SK-N-SH (cell line): ENCODE measurements around the gene ATP13A3. TPM values are rescaled to one million over a fixed set of nuclear protein-coding genes. Genes with fewer than 3 reads are reported as not detected.

Experiments used
- CTCF ChIA-PET: fragments of 300-600, 350-600 bp; formaldehyde crosslinking; extraction: SDS; loops from one replicate; lab custom pipeline; 2021; lab: Yijun Ruan, JAX
- POLR2A ChIA-PET: fragments of 350-600 bp; sonication (Branson Sonifier 250); formaldehyde crosslinking; extraction: SDS; loops from one replicate; lab custom pipeline; 2020; ENCODE audit warnings: antibody characterized with exemption, inconsistent platforms; lab: Yijun Ruan, JAX
- DNase-seq: peaks from one replicate; pipeline ENCODE4 v3.0.0; 2012
- H2AFZ ChIP-seq: fragments of 200-600 bp; sonication (generic); 2 replicates; pipeline ENCODE4 v1.8.1; 2016; ENCODE audit warnings: antibody characterized with exemption, mild to moderate bottlenecking, low read depth
- H3F3A ChIP-seq: fragments of 200-600 bp; sonication (generic); replicated peaks from 2 replicates; pipeline ENCODE3; 2016; ENCODE audit warnings: antibody characterized with exemption, mild to moderate bottlenecking; ENCODE audit not compliant: insufficient read depth
- H3K27ac ChIP-seq, 2 experiments: fragments of 200-500 bp in 1 of 2; fragments of 200-600 bp in 1 of 2; sonication (Bioruptor generic) in 1 of 2; sonication (generic), shearing (Covaris generic) in 1 of 2; 2 replicates each; pipeline versions ENCODE4 v1.5.1 to v1.6.1; 2014 to 2016; ENCODE audit warnings: low read depth in 2 of 2, inconsistent platforms in 1 of 2, low read length in 1 of 2, mild to moderate bottlenecking in 1 of 2, mixed read lengths in 1 of 2
- H3K27me3 ChIP-seq: fragments of 200-600 bp; sonication (generic), shearing (Covaris generic); 2 replicates; pipeline ENCODE4 v1.6.1; 2016; ENCODE audit warnings: mixed run types; ENCODE audit not compliant: insufficient read depth
- H3K36me3 ChIP-seq, 2 experiments: fragments of 200-500 bp in 1 of 2; fragments of 200-600 bp in 1 of 2; sonication (Bioruptor generic) in 1 of 2; sonication (generic) in 1 of 2; replicated peaks in 1 of 2; 2 replicates each; pipeline versions ENCODE3 to v1.5.1; 2014 to 2016; ENCODE audit warnings: low read length in 1 of 2, mild to moderate bottlenecking in 1 of 2; ENCODE audit not compliant: insufficient read depth in 2 of 2, control insufficient read depth in 1 of 2
- H3K4me1 ChIP-seq, 2 experiments: fragments of 200-500 bp in 1 of 2; fragments of 200-600 bp in 1 of 2; sonication (Bioruptor generic) in 1 of 2; sonication (generic), shearing (Covaris generic) in 1 of 2; 2 replicates each; pipeline versions ENCODE4 v1.5.1 to v1.6.1; 2014 to 2016; ENCODE audit warnings: low read depth in 1 of 2, low read length in 1 of 2, mixed run types in 1 of 2; ENCODE audit not compliant: insufficient read depth in 2 of 2, control insufficient read depth in 1 of 2
- H3K4me2 ChIP-seq: fragments of 200-600 bp; sonication (generic), shearing (Covaris generic); 2 replicates; pipeline ENCODE4 v1.6.1; 2017; ENCODE audit warnings: mixed run types
- H3K4me3 ChIP-seq, 2 experiments: fragments of 200-500 bp in 1 of 2; fragments of 200-600 bp in 1 of 2; sonication (Bioruptor generic) in 1 of 2; sonication (generic), shearing (Covaris generic) in 1 of 2; 2 replicates each; pipeline versions ENCODE4 v1.5.1 to v1.8.1; 2014 to 2016; ENCODE audit warnings: low read depth in 2 of 2, inconsistent platforms in 1 of 2, low read length in 1 of 2, mild to moderate bottlenecking in 1 of 2, mixed read lengths in 1 of 2, moderate library complexity in 1 of 2
- H3K79me2 ChIP-seq: fragments of 200-600 bp; sonication (generic); 2 replicates; pipeline ENCODE4 v1.8.1; 2017; ENCODE audit warnings: mild to moderate bottlenecking; ENCODE audit not compliant: insufficient read depth
- H3K9ac ChIP-seq: fragments of 200-600 bp; sonication (generic); 2 replicates; pipeline ENCODE4 v1.6.1; 2017; ENCODE audit warnings: mixed run types
- H3K9me2 ChIP-seq: fragments of 200-600 bp; sonication (generic); 2 replicates; pipeline ENCODE4 v1.6.1; 2017; ENCODE audit warnings: mixed run types
- H3K9me3 ChIP-seq: fragments of 200-600 bp; sonication (generic); 2 replicates; pipeline ENCODE4 v1.6.1; 2017; ENCODE audit warnings: mixed run types, mild to moderate bottlenecking, moderate library complexity
- H4K20me1 ChIP-seq: fragments of 200-600 bp; sonication (generic); 2 replicates; pipeline ENCODE4 v1.6.1; 2017; ENCODE audit warnings: mild to moderate bottlenecking, mixed run types; ENCODE audit not compliant: insufficient read depth
- CHD2 ChIP-seq: fragments of 150-350 bp; IDR thresholded peaks from 2 replicates; pipeline ENCODE4 v1.6.1; 2018; ENCODE audit warnings: low read length; ENCODE audit not compliant: partially characterized antibody
- CTCF ChIP-seq: fragments of 200-600 bp; sonication (generic); IDR thresholded peaks from 2 replicates; pipeline ENCODE4 v1.6.1; 2017; ENCODE audit warnings: antibody characterized with exemption, mild to moderate bottlenecking, moderate library complexity
- ELF1 ChIP-seq: IDR thresholded peaks from 2 replicates; pipeline ENCODE4 v1.4.0; 2012
- EP300 ChIP-seq, 2 experiments: IDR thresholded peaks; 2 replicates each; pipeline versions ENCODE4 v1.4.0 to v1.6.1; 2012; ENCODE audit warnings: borderline replicate concordance in 1 of 2, low read depth in 1 of 2, low read length in 1 of 2
- EZH2phosphoT487 ChIP-seq: fragments of 200-600 bp; sonication (generic); IDR thresholded peaks from 2 replicates; pipeline ENCODE4 v1.6.1; 2017; ENCODE audit warnings: low read depth, mixed run types, mild to moderate bottlenecking, antibody characterized with exemption, moderate library complexity, borderline replicate concordance
- GABPA ChIP-seq: IDR thresholded peaks from 2 replicates; pipeline ENCODE4 v1.4.0; 2012; ENCODE audit warnings: low read depth, mild to moderate bottlenecking
- GATA2 ChIP-seq: sonication (generic); formaldehyde crosslinking; IDR thresholded peaks from 2 replicates; pipeline ENCODE4 v1.5.0; 2020; ENCODE audit warnings: mild to moderate bottlenecking, missing genetic modification reagents
- IRF3 ChIP-seq: fragments of 150-350 bp; IDR thresholded peaks from 2 replicates; pipeline ENCODE4 v1.6.1; 2016; ENCODE audit warnings: mild to moderate bottlenecking, low read depth, low read length
- MEF2A ChIP-seq: IDR thresholded peaks from 2 replicates; pipeline ENCODE4 v1.4.0; 2012; ENCODE audit warnings: low read depth, borderline replicate concordance
- MXI1 ChIP-seq: IDR thresholded peaks from 2 replicates; pipeline ENCODE4 v1.6.1; 2012; ENCODE audit warnings: mild to moderate bottlenecking, low read depth, low read length, improper control_type of control experiment
- NFIC ChIP-seq: IDR thresholded peaks from 2 replicates; pipeline ENCODE4 v1.4.0; 2012; ENCODE audit warnings: borderline replicate concordance
- NRF1 ChIP-seq: IDR thresholded peaks from 2 replicates; pipeline ENCODE4 v1.6.1; 2012; ENCODE audit warnings: low read depth, mild to moderate bottlenecking, low read length
- POLR2AphosphoS5 ChIP-seq: IDR thresholded peaks from 2 replicates; pipeline ENCODE4 v1.6.1; 2012; ENCODE audit warnings: low read depth, low read length
- RAD21 ChIP-seq: IDR thresholded peaks from 2 replicates; pipeline ENCODE4 v1.6.1; 2012; ENCODE audit warnings: mild to moderate bottlenecking, low read length
- RCOR1 ChIP-seq: fragments of 150-350 bp; IDR thresholded peaks from 2 replicates; pipeline ENCODE4 v1.6.1; 2017; ENCODE audit warnings: antibody characterized with exemption, low read length
- REST ChIP-seq: IDR thresholded peaks from 2 replicates; pipeline ENCODE4 v1.6.1; 2012; ENCODE audit warnings: mild to moderate bottlenecking, low read depth, low read length, moderate library complexity
- RFX5 ChIP-seq: IDR thresholded peaks from 2 replicates; pipeline ENCODE4 v1.6.1; 2012; ENCODE audit warnings: mild to moderate bottlenecking, improper control_type of control experiment, low read length
- RXRA ChIP-seq: IDR thresholded peaks from 2 replicates; pipeline ENCODE4 v1.4.0; 2012; ENCODE audit warnings: low read depth, mild to moderate bottlenecking, borderline replicate concordance
- SIN3A ChIP-seq: IDR thresholded peaks from 2 replicates; pipeline ENCODE4 v1.6.1; 2012; ENCODE audit warnings: low read depth, mild to moderate bottlenecking, low read length, moderate library complexity, borderline replicate concordance
- SMC3 ChIP-seq: IDR thresholded peaks from 2 replicates; pipeline ENCODE4 v1.6.1; 2012; ENCODE audit warnings: low read depth, low read length, improper control_type of control experiment
- USF2 ChIP-seq: fragments of 150-350 bp; IDR thresholded peaks from 2 replicates; pipeline ENCODE4 v1.6.1; 2017; ENCODE audit warnings: antibody characterized with exemption, low read length, low read depth, borderline replicate concordance
- WGBS: methylation state at CpG from one replicate; pipeline ENCODE4 v1.1.6; 2017; ENCODE audit warnings: low lambda C conversion rate; 5-methylcytosine and 5-hydroxymethylcytosine counted together
- polyA plus RNA-seq, 3 experiments: library from polyadenylated mRNA; depleted of rRNA; stranded (reverse); fragments of >200 nt; gene quantifications; 2 replicates each; pipeline ENCODE4 v1.2.3, GENCODE V29; 2012

ATP13A3 gene
- polyA plus RNA-seq, 1 of the 3 experiments (the other 2 are of a cell fraction) = 48.2 TPM

DNA sequence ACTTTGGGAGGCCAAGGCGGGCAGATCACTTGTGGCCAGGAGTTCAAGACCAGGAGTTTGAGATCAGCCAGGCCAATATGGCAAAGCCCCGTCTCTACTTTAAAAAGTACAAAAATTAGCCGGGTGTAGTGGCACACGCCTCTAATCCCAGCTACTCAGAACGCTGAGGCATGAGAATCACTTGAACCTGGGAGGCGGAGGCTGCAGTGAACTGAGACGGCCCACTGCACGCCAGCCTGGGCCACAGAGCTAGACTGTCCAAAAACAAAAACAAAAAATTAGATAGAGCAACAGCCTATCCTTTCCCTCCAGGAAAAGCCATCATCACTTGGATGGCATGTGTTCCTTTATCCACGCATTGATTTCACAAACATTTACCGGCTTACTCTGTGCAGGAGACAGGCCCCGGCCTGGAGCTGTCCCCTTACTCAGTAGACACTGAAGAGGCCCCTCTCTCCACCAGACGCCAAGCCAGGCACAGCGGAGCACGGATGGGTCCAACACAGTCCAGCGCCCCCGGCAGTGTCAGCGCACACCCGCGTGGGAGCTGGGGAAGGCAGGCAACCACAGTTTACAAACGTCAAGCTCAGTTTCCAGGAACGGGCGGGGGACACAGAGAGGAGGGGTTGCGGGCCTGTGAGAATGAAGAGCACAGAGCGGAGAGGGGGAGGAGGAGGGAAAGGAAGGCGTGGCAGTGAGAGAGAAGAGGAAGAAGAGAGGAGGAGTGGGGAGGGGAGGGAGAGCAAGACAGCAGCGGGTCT is 90.8 kb downstream of the ATP13A3 start (continued):
- TF ChIP-seq REST = no peak
- no peak for TF ChIP-seq RAD21
- no peak for TF ChIP-seq IRF3
- no peak for TF ChIP-seq USF2
- TF ChIP-seq SMC3 = no peak

DNA sequence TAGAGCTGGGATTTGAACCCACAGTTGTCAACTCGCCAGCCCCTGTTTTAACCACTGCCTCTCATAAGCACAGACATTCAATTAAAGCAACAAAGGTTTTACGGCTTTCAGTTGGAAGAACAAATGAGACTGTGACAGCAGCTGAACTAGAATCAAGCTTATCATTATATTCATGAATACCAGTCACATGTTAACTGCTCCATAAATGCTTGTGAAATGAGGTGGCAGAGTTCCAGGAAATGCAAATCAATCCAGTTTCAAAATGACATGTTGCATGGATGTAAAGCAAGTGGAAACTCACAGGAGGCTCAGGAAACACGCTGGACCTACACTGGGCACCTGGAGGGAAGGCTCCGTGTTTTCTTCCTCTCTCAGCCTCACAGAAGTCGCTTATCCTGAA is 91.6 kb downstream of the ATP13A3 start:
- H2AFZ ChIP-seq = no peak overlapping the region
- TF ChIP-seq RFX5 = no peak
- TF ChIP-seq MEF2A = no peak
- TF ChIP-seq CTCF = no peak
- TF ChIP-seq IRF3 = no peak
- TF ChIP-seq POLR2AphosphoS5 = no peak
- no peak for TF ChIP-seq USF2
- no peak for TF ChIP-seq MXI1
- no peak for TF ChIP-seq SIN3A
- no peak for TF ChIP-seq CHD2
- no peak for TF ChIP-seq RXRA
- no peak for TF ChIP-seq NFIC
- TF ChIP-seq EZH2phosphoT487 = no peak
- no peak for TF ChIP-seq EP300 (IDR thresholded peaks at IDR 0.05; ENCODE audit: borderline replicate concordance in 1 of 2, low read depth in 1 of 2, low read length in 1 of 2)
- no peak for TF ChIP-seq GATA2 (CRISPR knock-in tag)
- no peak for TF ChIP-seq ELF1
- TF ChIP-seq NRF1 = no peak
- no peak for TF ChIP-seq RCOR1
- no peak for TF ChIP-seq GABPA
- WGBS = 95% methylated on average over 5 of the region's 5 CpGs
- H3K27me3 ChIP-seq = no peaks in the 10 kb centered on the region
- no peak overlapping the region for H3K4me2 ChIP-seq
- H3K27ac ChIP-seq = no peak overlapping the region
- H3K4me1 ChIP-seq = no peaks in the 10 kb centered on the region; a peak in 1 of 4 replicates
- no peaks in the 10 kb centered on the region for H3K79me2 ChIP-seq
- no peaks in the 10 kb centered on the region for H4K20me1 ChIP-seq
- POLR2A ChIA-PET = no interaction called here
- H3K36me3 ChIP-seq = no peaks in the 10 kb centered on the region
- H3K9me2 ChIP-seq = no peaks in the 10 kb centered on the region
- CTCF ChIA-PET = interaction anchor here (0.9 to 6.7 kb wide), 5 partner anchors 45 to 80 kb away, joined by 3 to 71 read pairs (median 6); no protein-coding TSS in a partner anchor
- H3K9me3 ChIP-seq = no peaks in the 10 kb centered on the region; the same call in 1 of the 2 replicates
- no peak overlapping the region for H3K4me3 ChIP-seq
- H3K9ac ChIP-seq = no peak overlapping the region
- no peak for DNase-seq
- H3F3A ChIP-seq = peaks cover 12% of the 10 kb centered on the region
